ENCODE results near the gene PPM1K.
A peak's percentile ranks its signal among the peaks of the same experiment; 100 is the strongest.

The PPM1K gene
- long read RNA-seq, full-length matches to known transcripts = 43 of 56 reads
- long read RNA-seq, partial matches to known transcripts = 5 of 56 reads
- long read RNA-seq, other reads (novel, unspliced or antisense) = 8 of 56 reads

DNA sequence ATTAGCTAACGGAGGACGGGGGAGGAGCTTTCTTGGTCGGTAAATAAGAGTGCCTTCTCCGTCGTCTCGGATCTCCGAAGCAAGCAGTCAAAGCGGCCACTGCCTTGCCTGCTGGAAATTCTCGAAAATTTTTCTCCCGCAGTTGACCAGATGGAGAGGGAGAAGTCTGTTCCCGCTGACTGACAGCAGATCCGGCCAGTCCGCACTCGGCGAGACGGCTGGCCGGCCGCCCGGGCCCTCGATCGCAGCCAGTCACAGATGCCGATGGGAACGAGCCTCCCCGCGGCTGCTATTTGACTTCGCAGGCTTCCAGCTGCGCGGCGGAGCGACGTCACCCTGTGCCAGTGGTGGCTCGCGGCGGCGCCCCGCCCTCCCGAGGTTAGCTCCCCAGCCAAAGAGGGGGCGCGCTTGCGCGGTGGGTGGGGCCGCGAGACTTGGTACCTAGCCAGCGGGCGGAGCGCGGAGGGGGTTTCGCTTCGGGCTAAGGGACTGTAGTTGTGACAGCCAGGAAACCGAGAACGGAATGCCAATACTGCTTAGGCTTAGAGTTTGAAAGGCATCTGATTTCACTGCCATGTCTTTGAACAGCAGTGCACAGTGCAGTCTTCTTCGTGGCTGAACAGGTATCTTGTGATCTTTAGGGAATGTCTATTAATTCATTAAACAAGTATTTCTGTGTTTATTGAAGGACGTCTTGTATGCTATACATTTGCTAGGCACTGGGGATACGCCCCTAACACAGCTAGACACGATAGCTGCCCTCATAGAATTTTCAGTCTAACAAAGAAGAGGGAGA, at the start of gene PPM1K:
PPM1K (minus strand) TSS at position 123 of the 796 bp plus-strand sequence. CDS start 5,978 bp downstream, outside the sequence.
- TF ChIP-seq POLR2AphosphoS5 (IDR thresholded peaks at IDR 0.05; ENCODE audit: low read depth) (peak; percentile 23; the same call in 1 of the 2 replicates), SPI1 (IDR thresholded peaks at IDR 0.05; ENCODE audit: borderline replicate concordance, low read depth) (no peak), GABPA (IDR thresholded peaks at IDR 0.05; ENCODE audit: low read depth) (no peak)
- TF ChIP-seq, protein P1, sequence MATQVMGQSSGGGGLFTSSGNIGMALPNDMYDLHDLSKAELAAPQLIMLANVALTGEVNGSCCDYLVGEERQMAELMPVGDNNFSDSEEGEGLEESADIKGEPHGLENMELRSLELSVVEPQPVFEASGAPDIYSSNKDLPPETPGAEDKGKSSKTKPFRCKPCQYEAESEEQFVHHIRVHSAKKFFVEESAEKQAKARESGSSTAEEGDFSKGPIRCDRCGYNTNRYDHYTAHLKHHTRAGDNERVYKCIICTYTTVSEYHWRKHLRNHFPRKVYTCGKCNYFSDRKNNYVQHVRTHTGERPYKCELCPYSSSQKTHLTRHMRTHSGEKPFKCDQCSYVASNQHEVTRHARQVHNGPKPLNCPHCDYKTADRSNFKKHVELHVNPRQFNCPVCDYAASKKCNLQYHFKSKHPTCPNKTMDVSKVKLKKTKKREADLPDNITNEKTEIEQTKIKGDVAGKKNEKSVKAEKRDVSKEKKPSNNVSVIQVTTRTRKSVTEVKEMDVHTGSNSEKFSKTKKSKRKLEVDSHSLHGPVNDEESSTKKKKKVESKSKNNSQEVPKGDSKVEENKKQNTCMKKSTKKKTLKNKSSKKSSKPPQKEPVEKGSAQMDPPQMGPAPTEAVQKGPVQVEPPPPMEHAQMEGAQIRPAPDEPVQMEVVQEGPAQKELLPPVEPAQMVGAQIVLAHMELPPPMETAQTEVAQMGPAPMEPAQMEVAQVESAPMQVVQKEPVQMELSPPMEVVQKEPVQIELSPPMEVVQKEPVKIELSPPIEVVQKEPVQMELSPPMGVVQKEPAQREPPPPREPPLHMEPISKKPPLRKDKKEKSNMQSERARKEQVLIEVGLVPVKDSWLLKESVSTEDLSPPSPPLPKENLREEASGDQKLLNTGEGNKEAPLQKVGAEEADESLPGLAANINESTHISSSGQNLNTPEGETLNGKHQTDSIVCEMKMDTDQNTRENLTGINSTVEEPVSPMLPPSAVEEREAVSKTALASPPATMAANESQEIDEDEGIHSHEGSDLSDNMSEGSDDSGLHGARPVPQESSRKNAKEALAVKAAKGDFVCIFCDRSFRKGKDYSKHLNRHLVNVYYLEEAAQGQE (IDR thresholded peaks at IDR 0.05; ENCODE audit: insufficient replicate concordance, low read depth) = no peak
- TF ChIP-seq, protein P2, sequence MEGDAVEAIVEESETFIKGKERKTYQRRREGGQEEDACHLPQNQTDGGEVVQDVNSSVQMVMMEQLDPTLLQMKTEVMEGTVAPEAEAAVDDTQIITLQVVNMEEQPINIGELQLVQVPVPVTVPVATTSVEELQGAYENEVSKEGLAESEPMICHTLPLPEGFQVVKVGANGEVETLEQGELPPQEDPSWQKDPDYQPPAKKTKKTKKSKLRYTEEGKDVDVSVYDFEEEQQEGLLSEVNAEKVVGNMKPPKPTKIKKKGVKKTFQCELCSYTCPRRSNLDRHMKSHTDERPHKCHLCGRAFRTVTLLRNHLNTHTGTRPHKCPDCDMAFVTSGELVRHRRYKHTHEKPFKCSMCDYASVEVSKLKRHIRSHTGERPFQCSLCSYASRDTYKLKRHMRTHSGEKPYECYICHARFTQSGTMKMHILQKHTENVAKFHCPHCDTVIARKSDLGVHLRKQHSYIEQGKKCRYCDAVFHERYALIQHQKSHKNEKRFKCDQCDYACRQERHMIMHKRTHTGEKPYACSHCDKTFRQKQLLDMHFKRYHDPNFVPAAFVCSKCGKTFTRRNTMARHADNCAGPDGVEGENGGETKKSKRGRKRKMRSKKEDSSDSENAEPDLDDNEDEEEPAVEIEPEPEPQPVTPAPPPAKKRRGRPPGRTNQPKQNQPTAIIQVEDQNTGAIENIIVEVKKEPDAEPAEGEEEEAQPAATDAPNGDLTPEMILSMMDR (IDR thresholded peaks at IDR 0.05; ENCODE audit: insufficient read depth, low read length) = no peak
- H3K27ac ChIP-seq (replicated peaks) = peak within 1 kb of the TSS; percentile 67
- peak; percentile 91 to 98 for DNase-seq (ENCODE audit: low read depth in 1 of 2, low spot score in 1 of 2)
- no peaks in the 10 kb centered on the region for H3K27me3 ChIP-seq (ENCODE audit: insufficient read depth, poor library complexity, severe bottlenecking)
- H3K4me3 ChIP-seq (replicated peaks; ENCODE audit: insufficient read depth, low read length) = peak within 1 kb of the TSS; percentile 81

DNA sequence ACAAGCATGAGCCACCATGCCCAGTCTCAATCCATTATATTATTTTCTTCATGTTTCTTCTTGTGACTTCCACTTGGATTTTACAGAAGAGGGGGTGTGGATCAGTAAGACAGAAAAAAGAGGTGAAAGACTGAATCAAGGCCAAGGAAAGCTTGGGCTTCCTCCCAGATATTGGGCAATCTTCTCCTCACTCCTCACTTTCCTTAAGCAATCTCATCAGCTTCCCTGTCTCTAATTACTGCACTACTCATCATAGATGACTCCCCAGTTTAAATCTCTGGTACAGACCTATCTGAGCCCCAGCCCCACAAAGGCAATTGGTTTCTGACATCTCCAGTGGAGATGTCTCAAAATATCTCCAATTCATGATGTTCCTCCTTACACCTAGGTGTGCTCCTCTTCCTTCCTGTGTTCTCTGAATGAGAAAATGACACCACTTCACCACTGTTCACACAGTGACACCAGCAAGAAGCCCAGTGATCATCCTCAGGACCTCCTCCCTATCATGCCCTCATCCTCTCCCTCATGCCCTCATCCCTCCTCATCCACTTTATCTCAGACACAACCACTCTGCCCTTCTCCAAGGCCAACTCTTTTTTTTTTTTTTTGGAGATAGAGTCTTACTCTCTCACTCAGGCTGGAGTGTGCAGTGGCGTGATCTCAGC, 49.5 kb upstream of the PPM1K start:
- TF ChIP-seq POLR2AphosphoS5 (IDR thresholded peaks at IDR 0.05; ENCODE audit: low read depth) (no peak), GABPA (IDR thresholded peaks at IDR 0.05; ENCODE audit: low read depth) (no peak), SPI1 (IDR thresholded peaks at IDR 0.05; ENCODE audit: borderline replicate concordance, low read depth) (no peak)
- TF ChIP-seq, protein P1 (IDR thresholded peaks at IDR 0.05; ENCODE audit: insufficient replicate concordance, low read depth) = no peak
- TF ChIP-seq, protein P2 (IDR thresholded peaks at IDR 0.05; ENCODE audit: insufficient read depth, low read length) = no peak
- DNase-seq (ENCODE audit: low read depth in 1 of 2, low spot score in 1 of 2) = no peak

DNA sequence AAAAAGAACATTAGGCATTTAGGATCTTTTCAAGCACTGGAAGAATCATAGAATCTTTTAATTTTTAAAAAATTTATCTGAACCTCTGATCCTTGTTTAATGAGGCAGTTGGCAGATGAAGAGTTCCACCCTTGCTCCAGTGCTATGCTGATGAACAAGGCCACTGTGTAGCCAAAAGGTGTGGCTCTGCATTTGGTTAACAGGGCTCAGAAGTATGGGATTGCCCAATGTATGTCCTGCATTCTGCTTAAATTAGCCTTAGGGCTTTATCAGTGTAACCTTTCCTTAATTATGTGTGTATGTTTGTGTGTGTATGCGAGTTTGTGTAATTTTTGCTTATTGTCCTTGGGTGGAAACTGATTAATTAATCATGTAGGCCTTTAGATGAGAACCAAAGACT, 43.3 kb upstream of the PPM1K start:
- Histone ChIP-seq H3K4me3 (replicated peaks; ENCODE audit: insufficient read depth, low read length) (no peak overlapping the region), H3K27ac (replicated peaks) (no peak overlapping the region), H3K27me3 (ENCODE audit: insufficient read depth, poor library complexity, severe bottlenecking) (no peaks in the 10 kb centered on the region)
- TF ChIP-seq SPI1 (IDR thresholded peaks at IDR 0.05; ENCODE audit: borderline replicate concordance, low read depth) = no peak
- TF ChIP-seq GABPA (IDR thresholded peaks at IDR 0.05; ENCODE audit: low read depth) = no peak
- TF ChIP-seq, protein P2 (IDR thresholded peaks at IDR 0.05; ENCODE audit: insufficient read depth, low read length) = no peak
- TF ChIP-seq POLR2AphosphoS5 (IDR thresholded peaks at IDR 0.05; ENCODE audit: low read depth) = no peak
- TF ChIP-seq, protein P1 (IDR thresholded peaks at IDR 0.05; ENCODE audit: insufficient replicate concordance, low read depth) = no peak
- DNase-seq (ENCODE audit: low read depth in 1 of 2, low spot score in 1 of 2) = no peak

More for the DNA sequence above, 49.5 kb upstream of the PPM1K start:
- Histone ChIP-seq H3K4me3 (replicated peaks; ENCODE audit: insufficient read depth, low read length) (no peak overlapping the region), H3K27me3 (ENCODE audit: insufficient read depth, poor library complexity, severe bottlenecking) (no peaks in the 10 kb centered on the region), H3K27ac (replicated peaks) (no peak overlapping the region)
